DOHH2 (cell line): ENCODE results near the gene UBAP1.
A peak's percentile ranks its signal among the peaks of the same experiment; 100 is the strongest.

Source experiments
- H3F3A ChIP-seq: fragments of 200-600 bp; sonication (generic), shearing (Covaris generic); 2 replicates; pipeline ENCODE4 v1.6.0; 2016; ENCODE audit warnings: antibody characterized with exemption, mild to moderate bottlenecking; ENCODE audit not compliant: control insufficient read depth, insufficient read depth
- H3K27ac ChIP-seq: fragments of 200-600 bp; sonication (generic); 2 replicates; pipeline ENCODE4 v1.5.1; 2014; ENCODE audit warnings: low read depth, mild to moderate bottlenecking, low read length, moderate library complexity
- H3K27me3 ChIP-seq: fragments of 200-600 bp; sonication (generic); 2 replicates; pipeline ENCODE4 v1.6.1; 2014; ENCODE audit warnings: mild to moderate bottlenecking, low read length, mixed read lengths; ENCODE audit not compliant: control insufficient read depth
- H3K36me3 ChIP-seq: fragments of 200-600 bp; sonication (generic); 2 replicates; pipeline ENCODE4 v1.6.1; 2014; ENCODE audit warnings: mild to moderate bottlenecking, low read length, moderate library complexity, mixed read lengths; ENCODE audit not compliant: control insufficient read depth
- H3K4me1 ChIP-seq: fragments of 200-600 bp; sonication (generic); 2 replicates; pipeline ENCODE4 v1.6.1; 2014; ENCODE audit warnings: mild to moderate bottlenecking, low read length, mixed read lengths; ENCODE audit not compliant: control insufficient read depth
- H3K4me2 ChIP-seq: fragments of 200-600 bp; sonication (generic); 2 replicates; pipeline ENCODE4 v1.6.0; 2014; ENCODE audit warnings: mild to moderate bottlenecking, low read length, moderate library complexity
- H3K4me3 ChIP-seq: fragments of 200-600 bp; sonication (generic); 2 replicates; pipeline ENCODE4 v1.5.1; 2014; ENCODE audit warnings: mild to moderate bottlenecking, low read length, mixed read lengths
- H3K79me2 ChIP-seq: fragments of 200-600 bp; sonication (generic); 2 replicates; pipeline ENCODE4 v1.6.1; 2014; ENCODE audit warnings: mild to moderate bottlenecking, low read length, mixed read lengths; ENCODE audit not compliant: control insufficient read depth
- H3K9me2 ChIP-seq: fragments of 200-600 bp; sonication (generic); replicated peaks from 2 replicates; pipeline ENCODE4 v1.6.1; 2014; ENCODE audit warnings: mild to moderate bottlenecking, low read length, mixed read lengths; ENCODE audit not compliant: control insufficient read depth
- H3K9me3 ChIP-seq: fragments of 200-600 bp; sonication (generic); 2 replicates; pipeline ENCODE4 v1.6.1; 2014; ENCODE audit warnings: antibody characterized with exemption, low read length, mixed read lengths; ENCODE audit not compliant: control insufficient read depth, insufficient read depth
- H4K20me1 ChIP-seq: fragments of 200-600 bp; sonication (generic); 2 replicates; pipeline ENCODE4 v1.6.0; 2014; ENCODE audit warnings: low read depth, mild to moderate bottlenecking, antibody characterized with exemption, low read length, moderate library complexity; ENCODE audit not compliant: control insufficient read depth, insufficient read depth
- EZH2phosphoT487 ChIP-seq: fragments of 200-600 bp; sonication (generic); IDR thresholded peaks from 2 replicates; pipeline ENCODE4 v1.6.1; 2017; ENCODE audit warnings: borderline replicate concordance, mild to moderate bottlenecking, antibody characterized with exemption, low read length, moderate library complexity, mixed read lengths
- TF ChIP-seq, protein P1 (sequence below): fragments of 200-600 bp; sonication (generic); IDR thresholded peaks from one replicate; pipeline ENCODE4 v1.5.1; 2014; ENCODE audit warnings: antibody characterized with exemption, mild to moderate bottlenecking, low read depth, low read length; ENCODE audit not compliant: poor library complexity, severe bottlenecking

Gene UBAP1

DNA sequence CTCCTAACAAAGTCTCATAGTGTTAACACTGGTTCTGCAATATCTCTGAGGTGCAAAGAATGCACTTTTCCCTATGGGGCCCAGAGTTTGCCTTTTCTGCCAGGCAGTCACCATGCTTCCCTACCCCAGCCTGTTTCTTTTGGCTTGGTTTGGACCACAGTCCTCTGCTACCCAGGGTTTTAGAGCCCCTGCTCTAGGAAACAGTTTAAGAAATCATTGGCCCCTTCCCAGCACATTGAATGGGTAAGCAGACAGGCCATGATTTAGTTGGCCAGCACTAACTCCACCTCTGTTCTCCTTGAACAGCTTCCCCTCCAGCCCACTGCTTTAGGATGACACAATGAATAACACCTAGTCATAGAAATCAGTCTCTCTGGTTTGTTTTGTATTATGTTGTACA, 73.2 kb downstream of the UBAP1 start:
- peaks cover 7% of the 10 kb centered on the region for H3K4me1 ChIP-seq
- peaks cover 91% of the 10 kb centered on the region for H3K36me3 ChIP-seq
- H3F3A ChIP-seq, result peaks cover 4% of the 10 kb centered on the region
- no peak for TF ChIP-seq EZH2phosphoT487
- TF ChIP-seq, protein P1, sequence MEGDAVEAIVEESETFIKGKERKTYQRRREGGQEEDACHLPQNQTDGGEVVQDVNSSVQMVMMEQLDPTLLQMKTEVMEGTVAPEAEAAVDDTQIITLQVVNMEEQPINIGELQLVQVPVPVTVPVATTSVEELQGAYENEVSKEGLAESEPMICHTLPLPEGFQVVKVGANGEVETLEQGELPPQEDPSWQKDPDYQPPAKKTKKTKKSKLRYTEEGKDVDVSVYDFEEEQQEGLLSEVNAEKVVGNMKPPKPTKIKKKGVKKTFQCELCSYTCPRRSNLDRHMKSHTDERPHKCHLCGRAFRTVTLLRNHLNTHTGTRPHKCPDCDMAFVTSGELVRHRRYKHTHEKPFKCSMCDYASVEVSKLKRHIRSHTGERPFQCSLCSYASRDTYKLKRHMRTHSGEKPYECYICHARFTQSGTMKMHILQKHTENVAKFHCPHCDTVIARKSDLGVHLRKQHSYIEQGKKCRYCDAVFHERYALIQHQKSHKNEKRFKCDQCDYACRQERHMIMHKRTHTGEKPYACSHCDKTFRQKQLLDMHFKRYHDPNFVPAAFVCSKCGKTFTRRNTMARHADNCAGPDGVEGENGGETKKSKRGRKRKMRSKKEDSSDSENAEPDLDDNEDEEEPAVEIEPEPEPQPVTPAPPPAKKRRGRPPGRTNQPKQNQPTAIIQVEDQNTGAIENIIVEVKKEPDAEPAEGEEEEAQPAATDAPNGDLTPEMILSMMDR, result no peak
- H3K9me2 ChIP-seq, result no peaks in the 10 kb centered on the region
- H3K4me2 ChIP-seq, result no peak overlapping the region
- peaks cover 12% of the 10 kb centered on the region for H3K79me2 ChIP-seq
- H3K4me3 ChIP-seq, result no peak overlapping the region
- no peaks in the 10 kb centered on the region for H3K9me3 ChIP-seq
- H3K27ac ChIP-seq, result no peak overlapping the region
- H3K27me3 ChIP-seq, result no peaks in the 10 kb centered on the region
- no peaks in the 10 kb centered on the region; the same call in 1 of the 2 replicates for H4K20me1 ChIP-seq

DNA sequence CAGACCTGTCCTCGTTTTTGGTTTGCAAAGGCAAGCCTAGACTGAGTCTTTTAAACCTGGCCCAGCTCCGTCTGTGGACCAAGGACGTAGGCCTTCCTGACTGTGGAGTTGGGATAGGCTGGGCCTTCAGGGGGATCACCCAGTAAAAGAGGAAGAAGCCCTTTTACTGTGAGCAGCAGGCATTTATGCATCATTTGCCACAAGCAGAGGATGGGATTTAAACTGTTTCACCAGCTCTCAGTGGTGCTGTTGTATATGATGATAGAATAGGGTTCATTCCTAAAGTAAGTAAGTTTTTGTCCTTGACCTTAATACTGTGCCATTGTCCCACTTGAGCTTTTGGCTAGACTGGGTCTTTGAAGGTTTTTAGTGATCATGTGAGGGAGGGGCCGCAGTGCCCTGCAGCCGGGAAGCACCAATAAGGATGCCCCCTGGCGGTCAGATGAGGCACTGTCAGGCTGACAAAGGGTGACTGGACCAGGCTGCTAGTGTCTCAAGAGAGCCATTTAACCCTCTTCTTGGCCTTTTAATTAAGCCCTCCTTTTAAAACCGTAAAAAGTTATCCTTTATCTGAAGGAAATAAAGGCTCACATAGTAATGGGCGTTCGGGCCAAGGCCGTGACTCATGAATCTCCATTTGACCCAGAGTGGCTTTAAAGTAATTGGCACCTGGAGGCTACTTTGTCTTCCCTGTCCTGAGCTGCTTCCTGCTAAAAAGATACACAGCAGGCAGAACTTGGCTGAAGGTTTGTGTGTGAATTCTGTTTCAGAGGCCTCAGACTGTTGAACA, 74.0 kb downstream of the UBAP1 start:
- Histone ChIP-seq H3K4me1 (peaks cover 7% of the 10 kb centered on the region), H3K9me2 (no peaks in the 10 kb centered on the region), H3K4me3 (no peak overlapping the region), H3K79me2 (peaks cover 7% of the 10 kb centered on the region; the same call in 1 of the 2 replicates), H3K27ac (no peak overlapping the region), H3K4me2 (no peak overlapping the region), H4K20me1 (no peaks in the 10 kb centered on the region; the same call in 1 of the 2 replicates), H3K9me3 (no peaks in the 10 kb centered on the region), H3K27me3 (no peaks in the 10 kb centered on the region), H3K36me3 (peaks cover 94% of the 10 kb centered on the region), H3F3A (peaks cover 4% of the 10 kb centered on the region)
- TF ChIP-seq, protein P1, result peak; percentile 99
- no peak for TF ChIP-seq EZH2phosphoT487

DNA sequence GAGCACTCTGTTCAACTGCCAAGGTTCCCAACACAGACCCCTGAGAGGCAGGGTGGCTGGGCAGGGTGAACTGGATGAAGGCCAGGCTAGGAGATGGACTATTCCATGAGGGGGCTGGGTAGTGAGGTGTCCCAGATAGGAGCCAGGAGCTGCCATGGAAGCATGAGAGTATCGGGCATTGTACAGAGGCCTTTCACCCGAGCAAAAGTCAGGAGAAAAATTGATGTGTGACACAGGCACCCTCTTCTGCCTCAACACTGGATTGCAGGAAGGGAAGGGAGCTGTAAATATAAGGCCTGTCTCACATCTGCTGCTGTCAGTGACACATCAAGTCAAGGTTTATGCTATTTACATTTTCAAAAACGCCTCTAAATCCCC, 74.6 kb downstream of the UBAP1 start:
- TF ChIP-seq, protein P1, result no peak
- TF ChIP-seq EZH2phosphoT487, result no peak
- Histone ChIP-seq H3K79me2 (peaks cover 3% of the 10 kb centered on the region; the same call in 1 of the 2 replicates), H3K4me3 (no peak overlapping the region), H3F3A (peaks cover 4% of the 10 kb centered on the region), H3K36me3 (peaks cover 96% of the 10 kb centered on the region), H3K4me1 (peaks cover 7% of the 10 kb centered on the region), H3K27ac (no peak overlapping the region), H3K9me3 (no peaks in the 10 kb centered on the region), H3K9me2 (no peaks in the 10 kb centered on the region), H3K27me3 (no peaks in the 10 kb centered on the region), H4K20me1 (no peaks in the 10 kb centered on the region; the same call in 1 of the 2 replicates), H3K4me2 (no peak overlapping the region)
